GM21526 (cell line): ENCODE measurements around the gene OTOGL.

Experiments used
- ATAC-seq: cut with Tn5 transposase; IDR thresholded peaks from one replicate; pipeline ENCODE4 v1.9.1; 2021; ENCODE audit warnings: moderate library complexity; ENCODE audit not compliant: unreplicated experiment, low FRiP score

Gene OTOGL

GRCh38 chr12:80422550-80422949 is 323.2 kb downstream of the OTOGL start:
- no peak for ATAC-seq
